ENCODE measurements around the gene TBX18. TPM values are rescaled to one million over a fixed set of nuclear protein-coding genes. Genes with fewer than 3 reads are reported as not detected.

TBX18 gene
- total and polyA plus RNA-seq, 9 of the 15 experiments (the other 6 are each of a cell fraction or from before 2014, with no cell fraction given): 4.0 to 36.1 (median 20.7) TPM

GRCh38 chr6:84740385-84740784 is 24.0 kb downstream of the TBX18 start (continued):
- TF ChIP-seq TSHZ1 (CRISPR knock-in tag; IDR thresholded peaks at IDR 0.05) (no peak), ZNF398 (CRISPR knock-in tag; IDR thresholded peaks at IDR 0.05) (no peak), MECOM (CRISPR knock-in tag; IDR thresholded peaks at IDR 0.05) (no peak), ZNF699 (CRISPR knock-in tag; IDR thresholded peaks at IDR 0.05; ENCODE audit: insufficient replicate concordance) (no peak)

- Histone ChIP-seq H3K9me1 (ENCODE audit: control insufficient read depth, insufficient read depth, low read length) (no peaks in the 10 kb centered on the region), H3K4me3 (no peak overlapping the region), H3K4me1 (replicated peaks in 1 of 2; ENCODE audit: control insufficient read depth in 2 of 2, insufficient read depth in 2 of 2, low read length in 2 of 2) (no peaks in the 10 kb centered on the region), H3K79me2 (ENCODE audit: control insufficient read depth, insufficient read depth, low read length) (no peaks in the 10 kb centered on the region), H3K36me3 (ENCODE audit: control insufficient read depth, insufficient read depth, low read length) (peaks cover 92% of the 10 kb centered on the region), H2AFZ (ENCODE audit: low read depth, low read length) (no peak overlapping the region), H3K9ac (ENCODE audit: insufficient read depth in 1 of 2, low read depth in 2 of 2, low read length in 2 of 2) (no peak overlapping the region), H3K4me2 (ENCODE audit: insufficient read depth, low read length) (no peak overlapping the region), H3K27me3 (ENCODE audit: control insufficient read depth in 2 of 2, insufficient read depth in 2 of 2, low read length in 2 of 2) (no peaks in the 10 kb centered on the region), H4K20me1 (replicated peaks; ENCODE audit: control insufficient read depth, insufficient read depth, low read length) (no peaks in the 10 kb centered on the region), H3K27ac (ENCODE audit: extremely low read depth, low read depth, low read length) (no peak overlapping the region), H3K9me3 (replicated peaks; ENCODE audit: control insufficient read depth, insufficient read depth, low read depth, low read length) (no peaks in the 10 kb centered on the region)
- in situ Hi-C loops (cut with MboI): no loop called here
- 91% methylated on average over 1 of the region's 1 CpG for WGBS (ENCODE audit: insufficient coverage, low coverage, missing lambda C conversion rate)
- ATAC-seq (no peak; the same call in 1 of the 3 replicates), DNase-seq (ENCODE audit: extremely low read depth in 1 of 4, low spot score in 3 of 4) (no peak), FAIRE-seq (no peak)
- no TSS peak for BruUV-seq (replicated peaks)
- ChIA-PET POLR2A (no interaction called here), CTCF (ENCODE audit: low intra/inter-chr PET ratio) (no interaction called here)
- intact Hi-C loops (cut with micrococcal nuclease): no loop called here
- no peak for TF ChIP-seq TSC22D4 (tag; IDR thresholded peaks at IDR 0.05)
- TF ChIP-seq KAT7 (CRISPR knock-in tag; IDR thresholded peaks at IDR 0.05; ENCODE audit: borderline replicate concordance): no peak
- no peak for TF ChIP-seq CREB5 (CRISPR knock-in tag; IDR thresholded peaks at IDR 0.05)
- no peak for TF ChIP-seq SAFB (IDR thresholded peaks at IDR 0.05; ENCODE audit: borderline replicate concordance, low read depth, low read length)
- TF ChIP-seq ZC3H11A (IDR thresholded peaks at IDR 0.05; ENCODE audit: low read depth, low read length): no peak
- TF ChIP-seq TRIM25 (IDR thresholded peaks at IDR 0.05; ENCODE audit: borderline replicate concordance): no peak
- no peak for TF ChIP-seq RBM14 (IDR thresholded peaks at IDR 0.05; ENCODE audit: borderline replicate concordance, insufficient read depth, low read depth, low read length)
- no peak for TF ChIP-seq NFATC3 (IDR thresholded peaks at IDR 0.05)
Measured at GRCh38 chr6:84739866-84740208, 24.6 kb downstream of the TBX18 start.
